B cell (primary cell): ENCODE data around the gene LDLRAD2. TPM values are rescaled to one million over a fixed set of nuclear protein-coding genes. Genes with fewer than 3 reads are reported as not detected.

Source experiments
- ATAC-seq: fragments of 200-7000 bp; cut with Tn5 transposase; one replicate; pipeline ENCODE4 v1.10.0; 2021; ENCODE audit warnings: low read depth, mild to moderate bottlenecking, moderate number of reproducible peaks, moderate library complexity
- CTCF ChIA-PET: fragments of 350-600 bp; sonication (Branson Sonifier 250); formaldehyde crosslinking; loops from one replicate; lab custom pipeline; 2021; ENCODE audit warnings: antibody characterized with exemption, inconsistent platforms; lab: Charles Lee
- POLR2A ChIA-PET: fragments of 350-600 bp; sonication (Branson Sonifier 250); formaldehyde crosslinking; loops from one replicate; lab custom pipeline; 2021; ENCODE audit warnings: antibody characterized with exemption; lab: Charles Lee
- DNase-seq: peaks from one replicate; pipeline ENCODE4 v3.0.0; 2013
- H2AFZ ChIP-seq: 2 replicates; pipeline ENCODE4 v1.6.1; 2012; ENCODE audit warnings: mild to moderate bottlenecking, low read depth, low read length; ENCODE audit not compliant: insufficient read depth, poor library complexity, severe bottlenecking
- H3K27ac ChIP-seq, 2 donors: 1 replicate in 1 of 2; 2 replicates in 1 of 2; pipeline ENCODE4 v1.5.1; 2012 to 2013; ENCODE audit warnings: low read length in 2 of 2, mild to moderate bottlenecking in 2 of 2, moderate library complexity in 1 of 2
- H3K27me3 ChIP-seq, 4 experiments: fragments of 200-600 bp in 1 of 4; sonication (generic) in 1 of 4; replicated peaks in 1 of 4; 1 replicate in 2 of 4; 2 replicates in 2 of 4; pipeline versions ENCODE4 v1.6.1 to v1.7.0; 2013 to 2016; ENCODE audit warnings: low read length in 3 of 4, mild to moderate bottlenecking in 2 of 4, mixed read lengths in 1 of 4, moderate library complexity in 1 of 4; ENCODE audit not compliant: insufficient read depth in 4 of 4, control insufficient read depth in 3 of 4; ENCODE audit errors: control extremely low read depth in 1 of 4
- H3K36me3 ChIP-seq, 2 experiments: replicated peaks in 1 of 2; 1 replicate in 1 of 2; 2 replicates in 1 of 2; pipeline versions ENCODE4 v1.6.1 to v1.7.1; 2013; ENCODE audit warnings: low read length in 1 of 2; ENCODE audit not compliant: insufficient read depth in 2 of 2, control insufficient read depth in 1 of 2; ENCODE audit errors: control extremely low read depth in 1 of 2, extremely low read depth in 1 of 2
- H3K4me1 ChIP-seq, 2 donors: fragments of 200-600 bp in 1 of 2; sonication (generic) in 1 of 2; 1 replicate in 1 of 2; 2 replicates in 1 of 2; pipeline versions ENCODE4 v1.5.1 to v1.6.1; 2013 to 2017; ENCODE audit warnings: low read length in 2 of 2; ENCODE audit not compliant: control insufficient read depth in 2 of 2, insufficient read depth in 2 of 2
- H3K4me2 ChIP-seq: replicated peaks from 2 replicates; pipeline ENCODE3; 2012; ENCODE audit warnings: mild to moderate bottlenecking, low read depth, low read length; ENCODE audit not compliant: poor library complexity, severe bottlenecking
- H3K4me3 ChIP-seq, 5 experiments: fragments of 200-600 bp in 1 of 5; sonication (generic) in 1 of 5; 1 replicate in 3 of 5; 2 replicates in 2 of 5; pipeline versions ENCODE4 v1.5.1 to v1.7.0; 2011 to 2016; ENCODE audit warnings: low read length in 4 of 5, mild to moderate bottlenecking in 4 of 5, low read depth in 2 of 5, control low read depth in 1 of 5, moderate library complexity in 1 of 5; ENCODE audit not compliant: insufficient read depth in 1 of 5; ENCODE audit errors: control extremely low read depth in 1 of 5, extremely low read depth in 1 of 5
- H3K79me2 ChIP-seq: fragments of 200-600 bp; sonication (generic); one replicate; pipeline ENCODE4 v1.6.0; 2016; ENCODE audit warnings: low read length; ENCODE audit not compliant: control insufficient read depth, insufficient read depth
- H3K9ac ChIP-seq: fragments of 200-600 bp; sonication (generic); 2 replicates; pipeline ENCODE4 v1.6.1; 2017; ENCODE audit warnings: mild to moderate bottlenecking, low read length, moderate library complexity
- H3K9me3 ChIP-seq, 3 donors: one replicate each; pipeline versions ENCODE4 v1.6.1 to v1.7.1; 2013; ENCODE audit warnings: low read length in 2 of 3; ENCODE audit not compliant: control insufficient read depth in 2 of 3, insufficient read depth in 1 of 3; ENCODE audit errors: control extremely low read depth in 1 of 3
- H4K20me1 ChIP-seq: 2 replicates; pipeline ENCODE4 v1.6.0; 2012; ENCODE audit warnings: mild to moderate bottlenecking, low read length; ENCODE audit not compliant: insufficient read depth, control insufficient read depth, poor library complexity, severe bottlenecking
- H3K27ac Mint-ChIP-seq: one replicate; pipeline ENCODE4 v1.8.0; 2021; ENCODE audit warnings: mixed read lengths
- H3K27me3 Mint-ChIP-seq: one replicate; pipeline ENCODE4 v1.8.0; 2021; ENCODE audit warnings: mixed read lengths
- H3K4me1 Mint-ChIP-seq: one replicate; pipeline ENCODE4 v1.8.0; 2021; ENCODE audit warnings: mixed read lengths
- H3K4me3 Mint-ChIP-seq: one replicate; pipeline ENCODE4 v1.8.0; 2021; ENCODE audit warnings: mixed read lengths
- H3K9me3 Mint-ChIP-seq: one replicate; pipeline ENCODE4 v1.8.0; 2022; ENCODE audit warnings: mixed read lengths; ENCODE audit not compliant: insufficient read depth
- EZH2 ChIP-seq: IDR thresholded peaks from 2 replicates; pipeline ENCODE4 v1.6.1; 2012; ENCODE audit warnings: borderline replicate concordance, low read depth, mild to moderate bottlenecking, moderate library complexity, low read length; ENCODE audit not compliant: insufficient read depth, poor library complexity, severe bottlenecking
- WGBS: methylation state at CpG from one replicate; pipeline ENCODE4 v1.1.5; 2013; ENCODE audit warnings: missing lambda C conversion rate; ENCODE audit not compliant: insufficient coverage; 5-methylcytosine and 5-hydroxymethylcytosine counted together
- intact Hi-C: fragments of 100-400 bp; cut with micrococcal nuclease; formaldehyde crosslinking; loops from one replicate; pipeline ENCODE4 v1.10.0; 2022
- polyA plus RNA-seq: library from polyadenylated mRNA; depleted of rRNA; stranded (reverse); fragments of >200 nt; gene quantifications from 2 replicates; pipeline ENCODE4 v1.2.3, GENCODE V29; 2012
- total RNA-seq, 2 donors: library from RNA; stranded (reverse); fragments of 120-200 nt in 1 of 2; gene quantifications; 1 replicate in 1 of 2; 2 replicates in 1 of 2; pipeline versions ENCODE4 v1.2.3 to v1.2.4, GENCODE V29; 2013 to 2022
- TF ChIP-seq, protein P1 (sequence below): fragments of 200-600 bp; IDR thresholded peaks from one replicate; pipeline ENCODE4 v1.8.0; 2022; ENCODE audit warnings: antibody characterized with exemption, mild to moderate bottlenecking

LDLRAD2 gene
- total and polyA plus RNA-seq, 2 donors (not counting 1 experiment from before 2014, with no cell fraction given) = 0.47 to 3.0 TPM

DNA sequence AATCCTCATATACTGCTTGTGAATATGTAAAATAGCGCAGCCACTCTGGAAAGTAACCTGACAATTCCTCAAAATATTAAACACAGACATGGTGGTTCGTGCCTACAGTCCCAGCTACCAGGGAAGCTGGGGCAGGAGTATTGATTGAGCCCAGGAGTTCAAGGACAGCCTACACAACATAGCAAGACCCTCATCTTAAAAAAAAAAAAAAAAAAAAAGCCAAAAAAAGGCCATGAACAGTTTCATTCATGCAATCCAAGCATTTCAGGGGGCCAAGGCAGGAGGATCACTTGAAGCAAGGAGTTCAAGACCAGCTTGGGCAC, 33.7 kb upstream of the LDLRAD2 start:
- H3K9me3 Mint-ChIP-seq = peaks cover 2% of the 10 kb centered on the region
- no peaks in the 10 kb centered on the region for H3K27me3 ChIP-seq
- H3K27ac Mint-ChIP-seq = peak overlapping the region; percentile 32
- TF ChIP-seq, protein P1, sequence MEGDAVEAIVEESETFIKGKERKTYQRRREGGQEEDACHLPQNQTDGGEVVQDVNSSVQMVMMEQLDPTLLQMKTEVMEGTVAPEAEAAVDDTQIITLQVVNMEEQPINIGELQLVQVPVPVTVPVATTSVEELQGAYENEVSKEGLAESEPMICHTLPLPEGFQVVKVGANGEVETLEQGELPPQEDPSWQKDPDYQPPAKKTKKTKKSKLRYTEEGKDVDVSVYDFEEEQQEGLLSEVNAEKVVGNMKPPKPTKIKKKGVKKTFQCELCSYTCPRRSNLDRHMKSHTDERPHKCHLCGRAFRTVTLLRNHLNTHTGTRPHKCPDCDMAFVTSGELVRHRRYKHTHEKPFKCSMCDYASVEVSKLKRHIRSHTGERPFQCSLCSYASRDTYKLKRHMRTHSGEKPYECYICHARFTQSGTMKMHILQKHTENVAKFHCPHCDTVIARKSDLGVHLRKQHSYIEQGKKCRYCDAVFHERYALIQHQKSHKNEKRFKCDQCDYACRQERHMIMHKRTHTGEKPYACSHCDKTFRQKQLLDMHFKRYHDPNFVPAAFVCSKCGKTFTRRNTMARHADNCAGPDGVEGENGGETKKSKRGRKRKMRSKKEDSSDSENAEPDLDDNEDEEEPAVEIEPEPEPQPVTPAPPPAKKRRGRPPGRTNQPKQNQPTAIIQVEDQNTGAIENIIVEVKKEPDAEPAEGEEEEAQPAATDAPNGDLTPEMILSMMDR = no peak
- no peak for TF ChIP-seq EZH2
- peak overlapping the region; percentile 26 for H3K4me3 Mint-ChIP-seq
- H2AFZ ChIP-seq = no peak overlapping the region
- H3K27ac ChIP-seq = no peak overlapping the region
- intact Hi-C loops = no loop called here
- no peaks in the 10 kb centered on the region for H3K27me3 Mint-ChIP-seq
- no peak overlapping the region for H3K4me2 ChIP-seq
- ChIA-PET POLR2A (no interaction called here), CTCF (no interaction called here)
- peaks cover 26 to 48% of the 10 kb centered on the region in 2 donors for H3K4me1 ChIP-seq
- H4K20me1 ChIP-seq = peaks cover 51% of the 10 kb centered on the region
- no peak for ATAC-seq
- peaks cover 54% of the 10 kb centered on the region for H3K4me1 Mint-ChIP-seq
- H3K9ac ChIP-seq = no peak overlapping the region
- peaks cover 0 to 5% (median 1%) of the 10 kb centered on the region in 3 donors for H3K9me3 ChIP-seq
- H3K36me3 ChIP-seq = no peaks in the 10 kb centered on the region
- WGBS = no CpG with 5 or more reads among the region's 2 CpGs
- H3K4me3 ChIP-seq = no peak overlapping the region
- no peak for DNase-seq
- peaks cover 90% of the 10 kb centered on the region for H3K79me2 ChIP-seq

DNA sequence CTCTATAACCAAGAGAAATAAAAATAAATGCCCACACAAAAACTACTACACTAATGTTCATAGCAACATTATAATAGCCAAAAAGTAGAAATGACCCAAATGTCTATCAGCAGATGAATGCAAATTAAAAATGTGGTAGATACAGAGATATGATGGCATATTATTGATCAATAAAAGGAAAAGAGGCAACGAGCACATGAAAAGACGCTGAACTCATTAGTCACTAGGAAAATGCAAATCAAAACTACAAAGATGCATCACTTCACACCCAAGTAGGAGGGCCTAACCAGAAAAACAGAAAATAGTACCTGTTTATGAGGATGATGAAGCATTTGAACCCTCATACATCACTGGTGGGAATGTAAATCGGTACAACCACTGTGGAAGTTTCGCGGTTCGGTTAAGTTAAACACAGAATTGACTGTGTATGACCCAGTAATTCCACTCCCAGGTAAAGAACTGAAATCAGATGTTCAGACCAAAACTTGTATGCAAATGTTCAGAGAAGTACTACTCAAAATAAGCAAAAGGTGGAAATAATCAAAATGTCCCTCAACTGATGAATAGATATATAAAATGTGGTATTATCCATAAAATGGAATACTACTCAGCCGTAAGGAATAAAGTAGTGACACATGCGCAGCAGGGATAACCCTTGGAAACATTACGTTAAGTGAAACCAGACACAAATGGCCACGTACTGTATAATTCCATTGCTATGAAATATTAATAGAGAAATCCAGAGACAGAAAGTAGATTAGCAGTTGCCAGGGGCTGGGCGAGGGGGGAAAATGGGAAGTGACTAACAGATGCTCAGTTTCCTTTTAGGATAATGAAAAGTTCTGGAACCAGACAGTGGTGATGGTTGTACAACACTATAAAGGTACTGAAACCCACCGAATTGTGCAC, 32.2 kb upstream of the LDLRAD2 start:
- Mint-ChIP-seq H3K4me3 (peak overlapping the region; percentile 82), H3K27ac (peak overlapping the region; percentile 94), H3K4me1 (peaks cover 53% of the 10 kb centered on the region), H3K27me3 (no peaks in the 10 kb centered on the region), H3K9me3 (peaks cover 2% of the 10 kb centered on the region)
- ChIA-PET CTCF (no interaction called here), POLR2A (interaction anchor here (0.7 kb wide), 1 partner anchor 38 kb away, joined by 6 read pairs; no protein-coding TSS in a partner anchor)
- ATAC-seq = no peak
- H3K4me2 ChIP-seq = peak overlapping the region; percentile 47
- peaks cover 25 to 46% of the 10 kb centered on the region in 2 donors for H3K4me1 ChIP-seq
- peak overlapping the region; percentile 36 for H2AFZ ChIP-seq
- no peaks in the 10 kb centered on the region for H3K27me3 ChIP-seq
- TF ChIP-seq, protein P1 = no peak
- TF ChIP-seq EZH2 = no peak
- peak overlapping the region; percentile 29 for H3K9ac ChIP-seq
- H3K27ac ChIP-seq = peak overlapping the region; percentile 59 to 61
- H3K79me2 ChIP-seq = peaks cover 77% of the 10 kb centered on the region
- H4K20me1 ChIP-seq = peaks cover 45% of the 10 kb centered on the region
- H3K9me3 ChIP-seq = peaks cover 0 to 2% (median 0%) of the 10 kb centered on the region in 3 donors
- H3K36me3 ChIP-seq = no peaks in the 10 kb centered on the region
- WGBS = 60% methylated on average over 2 of the region's 12 CpGs
- peak overlapping the region in 2 of 5 experiments; percentile 12 to 29 for H3K4me3 ChIP-seq
- DNase-seq = peak; percentile 47
- intact Hi-C loops = loop anchor here (5.0 kb wide), 4 partner anchors 87 to 993 kb away; partner anchors contain the start of genes HP1BP3, HSPG2 and ZBTB40
